H9 (cell line): ENCODE results near the gene CNOT6. TPM values are rescaled to one million over a fixed set of nuclear protein-coding genes. Genes with fewer than 3 reads are reported as not detected.

Source experiments
- DNase-seq: peaks from one replicate; pipeline ENCODE4 v3.0.0-alpha.2; 2017
- H2AFZ ChIP-seq: one replicate; pipeline ENCODE4 v1.6.1; 2013; ENCODE audit warnings: mild to moderate bottlenecking, low read length, control low read depth, moderate library complexity
- H2AK5ac ChIP-seq: 2 replicates; pipeline ENCODE4 v1.6.1; 2013; ENCODE audit warnings: low read length, control low read depth, mixed read lengths; ENCODE audit not compliant: insufficient read length
- H2BK120ac ChIP-seq: one replicate; pipeline ENCODE4 v1.6.1; 2013; ENCODE audit warnings: low read depth, mild to moderate bottlenecking, low read length, control low read depth, inconsistent platforms; ENCODE audit not compliant: poor library complexity, severe bottlenecking
- H2BK12ac ChIP-seq: 2 replicates; pipeline ENCODE4 v1.6.1; 2013; ENCODE audit warnings: low read length, control low read depth, mixed read lengths, low read depth; ENCODE audit not compliant: insufficient read length
- H2BK15ac ChIP-seq: 2 replicates; pipeline ENCODE4 v1.6.1; 2013; ENCODE audit warnings: low read depth, low read length, control low read depth
- H2BK20ac ChIP-seq: one replicate; pipeline ENCODE4 v1.6.1; 2013; ENCODE audit warnings: low read depth, mild to moderate bottlenecking, low read length, control low read depth, inconsistent platforms; ENCODE audit not compliant: poor library complexity, severe bottlenecking
- H2BK5ac ChIP-seq: 2 replicates; pipeline ENCODE4 v1.6.1; 2013; ENCODE audit warnings: low read length, control low read depth, mixed read lengths; ENCODE audit not compliant: insufficient read length
- H3K14ac ChIP-seq: 2 replicates; pipeline ENCODE4 v1.6.1; 2013; ENCODE audit warnings: low read length, control low read depth; ENCODE audit not compliant: insufficient read depth
- H3K18ac ChIP-seq: 2 replicates; pipeline ENCODE4 v1.6.1; 2013; ENCODE audit warnings: low read depth, mild to moderate bottlenecking, mixed read lengths, low read length, control low read depth; ENCODE audit not compliant: insufficient read length
- H3K23ac ChIP-seq: 2 replicates; pipeline ENCODE4 v1.6.1; 2013; ENCODE audit warnings: low read length, control low read depth, mixed read lengths, low read depth; ENCODE audit not compliant: insufficient read length
- H3K23me2 ChIP-seq: 2 replicates; pipeline ENCODE4 v1.6.1; 2013; ENCODE audit warnings: low read depth, mild to moderate bottlenecking, mixed read lengths, low read length, control low read depth; ENCODE audit not compliant: insufficient read length, poor library complexity, severe bottlenecking
- H3K27ac ChIP-seq: 2 replicates; pipeline ENCODE4 v1.5.1; 2013; ENCODE audit warnings: low read length, control low read depth, mixed read lengths, low read depth; ENCODE audit not compliant: insufficient read length
- H3K27me3 ChIP-seq: 2 replicates; pipeline ENCODE4 v1.6.1; 2013; ENCODE audit warnings: low read length, control low read depth, inconsistent platforms; ENCODE audit not compliant: insufficient read depth
- H3K4ac ChIP-seq: 2 replicates; pipeline ENCODE4 v1.6.1; 2013; ENCODE audit warnings: low read depth, mild to moderate bottlenecking, control low read depth, inconsistent platforms, low read length, moderate library complexity
- H3K4me1 ChIP-seq: 2 replicates; pipeline ENCODE4 v1.6.1; 2013; ENCODE audit warnings: low read length, control low read depth, inconsistent platforms; ENCODE audit not compliant: insufficient read depth
- H3K4me2 ChIP-seq: 2 replicates; pipeline ENCODE4 v1.6.1; 2013; ENCODE audit warnings: low read length, control low read depth, mixed read lengths; ENCODE audit not compliant: insufficient read length, insufficient read depth
- H3K56ac ChIP-seq: 2 replicates; pipeline ENCODE4 v1.6.1; 2013; ENCODE audit warnings: low read depth, mild to moderate bottlenecking, mixed read lengths, low read length, control low read depth; ENCODE audit not compliant: insufficient read length
- H3K79me1 ChIP-seq: 2 replicates; pipeline ENCODE4 v1.6.1; 2013; ENCODE audit warnings: low read depth, mild to moderate bottlenecking, moderate library complexity, low read length, control low read depth, inconsistent platforms; ENCODE audit not compliant: insufficient read depth, poor library complexity, severe bottlenecking
- H3K79me2 ChIP-seq: 2 replicates; pipeline ENCODE4 v1.6.1; 2013; ENCODE audit warnings: low read length, control low read depth, inconsistent platforms; ENCODE audit not compliant: insufficient read depth
- H3K9ac ChIP-seq: 2 replicates; pipeline ENCODE4 v1.6.1; 2013; ENCODE audit warnings: low read length, control low read depth, mixed read lengths; ENCODE audit not compliant: insufficient read length; ENCODE audit errors: extremely low read depth
- H3K9me3 ChIP-seq: one replicate; pipeline ENCODE4 v1.6.1; 2013; ENCODE audit warnings: low read depth, low read length, inconsistent platforms; ENCODE audit not compliant: control insufficient read depth
- H3T11ph ChIP-seq: one replicate; pipeline ENCODE4 v1.6.1; 2013; ENCODE audit warnings: mild to moderate bottlenecking, low read length, control low read depth, inconsistent platforms
- H4K20me1 ChIP-seq: one replicate; pipeline ENCODE4 v1.6.1; 2013; ENCODE audit not compliant: control insufficient read depth, insufficient read length, insufficient read depth
- H4K5ac ChIP-seq: 2 replicates; pipeline ENCODE4 v1.6.1; 2013; ENCODE audit warnings: low read depth, mild to moderate bottlenecking, mixed read lengths, low read length, control low read depth; ENCODE audit not compliant: insufficient read length
- H4K8ac ChIP-seq: replicated peaks from 2 replicates; pipeline ENCODE4 v1.6.1; 2013; ENCODE audit warnings: low read length, control low read depth, mixed read lengths, low read depth; ENCODE audit not compliant: insufficient read length
- H4K91ac ChIP-seq: 2 replicates; pipeline ENCODE4 v1.6.1; 2013; ENCODE audit warnings: low read depth, mild to moderate bottlenecking, moderate library complexity, mixed read lengths, low read length, control low read depth; ENCODE audit not compliant: insufficient read length
- H3K27ac Mint-ChIP-seq, 3 experiments: 2 replicates in 2 of 3; 3 replicates in 1 of 3; pipeline ENCODE4 v1.8.0; 2020 to 2021; ENCODE audit warnings: mixed read lengths in 3 of 3, mild to moderate bottlenecking in 1 of 3, moderate library complexity in 1 of 3
- H3K27me3 Mint-ChIP-seq: 2 replicates; pipeline ENCODE4 v1.8.0; 2021; ENCODE audit warnings: low read depth, mild to moderate bottlenecking, moderate library complexity, mixed read lengths
- H3K36me3 Mint-ChIP-seq, 3 experiments: 2 replicates in 2 of 3; 3 replicates in 1 of 3; pipeline ENCODE4 v1.8.0; 2020 to 2021; ENCODE audit warnings: low read depth in 3 of 3, mixed read lengths in 3 of 3; ENCODE audit not compliant: insufficient read depth in 1 of 3
- H3K4me1 Mint-ChIP-seq, 2 experiments: 2 replicates each; pipeline ENCODE4 v1.8.0; 2020; ENCODE audit warnings: mixed read lengths in 2 of 2
- H3K4me3 Mint-ChIP-seq, 2 experiments: 2 replicates in 1 of 2; 3 replicates in 1 of 2; pipeline ENCODE4 v1.8.0; 2020 to 2021; ENCODE audit warnings: mild to moderate bottlenecking in 2 of 2, mixed read lengths in 2 of 2, moderate library complexity in 1 of 2
- H3K9me3 Mint-ChIP-seq, 2 experiments: 2 replicates in 1 of 2; 3 replicates in 1 of 2; pipeline ENCODE4 v1.8.0; 2020; ENCODE audit warnings: mild to moderate bottlenecking in 2 of 2, mixed read lengths in 2 of 2, moderate library complexity in 1 of 2
- WGBS: extraction: QIAGEN DNeasy Blood & Tissue Kit; methylation state at CpG from one replicate; pipeline ENCODE4 v1.1.7; 2013; ENCODE audit warnings: missing lambda C conversion rate, low lambda C conversion rate, mixed read lengths; ENCODE audit not compliant: insufficient read length; ENCODE audit errors: extremely low coverage; 5-methylcytosine and 5-hydroxymethylcytosine counted together
- total RNA-seq: library from RNA; stranded (reverse); gene quantifications from 2 replicates; pipeline ENCODE4 v1.2.1, GENCODE V29; 2021
- TF ChIP-seq, protein P1 (sequence below): fragments of 200-600 bp; sonication (generic); conservative IDR thresholded peaks from 3 replicates; pipeline ENCODE4 v1.8.0; 2021; ENCODE audit warnings: antibody characterized with exemption, mild to moderate bottlenecking

The CNOT6 gene
- total RNA-seq, 1 experiment from 2014 or later: 45.0 TPM

DNA sequence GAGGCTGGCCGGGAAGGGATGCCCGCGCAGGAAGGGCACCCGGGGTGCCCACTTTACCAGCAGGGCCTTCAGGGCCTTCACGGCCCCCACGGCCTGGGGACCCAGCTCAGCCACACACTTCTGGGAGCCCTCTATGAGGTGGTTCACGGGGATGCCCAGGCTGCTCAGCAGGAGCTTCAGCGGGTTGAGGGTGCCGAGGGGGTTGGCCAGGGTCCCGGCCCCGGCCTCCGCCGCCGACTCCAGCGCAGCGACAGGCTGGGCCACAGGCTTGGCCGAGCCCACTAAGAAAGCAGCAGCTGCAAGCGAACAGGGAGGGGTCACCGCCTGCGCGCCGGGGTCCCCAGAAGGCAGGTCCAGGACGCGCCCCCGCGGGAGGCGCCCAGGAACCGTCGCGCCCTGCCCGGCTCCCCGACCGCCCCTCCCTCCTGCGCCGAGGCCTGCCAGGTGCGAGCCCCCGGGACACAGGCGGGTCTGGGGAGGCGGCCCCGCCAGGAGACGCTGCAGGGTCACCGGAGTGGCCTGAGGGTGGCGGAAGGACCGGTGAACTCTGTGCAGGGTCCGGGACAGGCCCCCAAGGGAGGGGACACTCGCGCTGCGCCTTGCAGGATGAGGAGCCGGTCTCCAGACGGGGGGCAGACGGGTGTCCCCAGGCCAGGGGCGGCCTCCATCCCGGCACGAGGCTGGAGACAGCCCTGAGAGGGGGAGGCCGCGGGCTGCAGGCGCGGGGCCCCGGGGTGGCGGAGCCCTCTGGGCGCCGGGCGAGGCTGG is 96.5 kb downstream of the CNOT6 start:
- H3K4me2 ChIP-seq: peak overlapping the region; percentile 72
- no peaks in the 10 kb centered on the region for H3K9me3 Mint-ChIP-seq
- H2AFZ ChIP-seq: no peak overlapping the region
- H4K20me1 ChIP-seq: no peaks in the 10 kb centered on the region
- H3K14ac ChIP-seq: no peak overlapping the region; the same call in 1 of the 2 replicates
- H3K4me1 ChIP-seq: no peaks in the 10 kb centered on the region
- H2BK15ac ChIP-seq: no peak overlapping the region
- H4K8ac ChIP-seq: no peak overlapping the region
- no peak overlapping the region for H4K5ac ChIP-seq
- H3K9me3 ChIP-seq: no peaks in the 10 kb centered on the region
- no peak overlapping the region for H3K27ac ChIP-seq
- TF ChIP-seq, protein P1, sequence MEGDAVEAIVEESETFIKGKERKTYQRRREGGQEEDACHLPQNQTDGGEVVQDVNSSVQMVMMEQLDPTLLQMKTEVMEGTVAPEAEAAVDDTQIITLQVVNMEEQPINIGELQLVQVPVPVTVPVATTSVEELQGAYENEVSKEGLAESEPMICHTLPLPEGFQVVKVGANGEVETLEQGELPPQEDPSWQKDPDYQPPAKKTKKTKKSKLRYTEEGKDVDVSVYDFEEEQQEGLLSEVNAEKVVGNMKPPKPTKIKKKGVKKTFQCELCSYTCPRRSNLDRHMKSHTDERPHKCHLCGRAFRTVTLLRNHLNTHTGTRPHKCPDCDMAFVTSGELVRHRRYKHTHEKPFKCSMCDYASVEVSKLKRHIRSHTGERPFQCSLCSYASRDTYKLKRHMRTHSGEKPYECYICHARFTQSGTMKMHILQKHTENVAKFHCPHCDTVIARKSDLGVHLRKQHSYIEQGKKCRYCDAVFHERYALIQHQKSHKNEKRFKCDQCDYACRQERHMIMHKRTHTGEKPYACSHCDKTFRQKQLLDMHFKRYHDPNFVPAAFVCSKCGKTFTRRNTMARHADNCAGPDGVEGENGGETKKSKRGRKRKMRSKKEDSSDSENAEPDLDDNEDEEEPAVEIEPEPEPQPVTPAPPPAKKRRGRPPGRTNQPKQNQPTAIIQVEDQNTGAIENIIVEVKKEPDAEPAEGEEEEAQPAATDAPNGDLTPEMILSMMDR: 0 out of 3 replicates have a peak, but pooled peaks have one; percentile 26
- DNase-seq: no peak
- H3K27ac Mint-ChIP-seq: no peak overlapping the region
- H2BK120ac ChIP-seq: no peak overlapping the region
- H3K23ac ChIP-seq: no peak overlapping the region
- no CpG with 5 or more reads among the region's 63 CpGs for WGBS
- no peaks in the 10 kb centered on the region for H3K79me2 ChIP-seq
- peaks cover 10% of the 10 kb centered on the region for H3K23me2 ChIP-seq
- H3K4ac ChIP-seq: no peak overlapping the region
- H3K36me3 Mint-ChIP-seq: peaks cover 0 to 4% (median 0%) of the 10 kb centered on the region in 3 experiments; a peak in 1 of 7 replicates
- H2BK5ac ChIP-seq: no peak overlapping the region
- no peak overlapping the region for H4K91ac ChIP-seq
- no peak overlapping the region for H2BK12ac ChIP-seq
- no peak overlapping the region for H3K9ac ChIP-seq
- H3K4me1 Mint-ChIP-seq: peaks cover 3 to 9% of the 10 kb centered on the region in 2 experiments; a peak in 3 of 4 replicates
- no peaks in the 10 kb centered on the region for H3K79me1 ChIP-seq
- H3K27me3 ChIP-seq: peaks cover 28% of the 10 kb centered on the region
- H3K56ac ChIP-seq: no peak overlapping the region
- peak overlapping the region; percentile 42 to 58; a peak in 4 of 5 replicates for H3K4me3 Mint-ChIP-seq
- no peak overlapping the region for H3K18ac ChIP-seq
- H2BK20ac ChIP-seq: no peak overlapping the region
- H2AK5ac ChIP-seq: no peak overlapping the region
- no peak overlapping the region for H3T11ph ChIP-seq
- H3K27me3 Mint-ChIP-seq: peaks cover 74% of the 10 kb centered on the region
